Upper lobe of left lung (tissue), 6 donors: Measurements from ENCODE around the gene AKR7A2. TPM values are rescaled to one million over a fixed set of nuclear protein-coding genes. Genes with fewer than 3 reads are reported as not detected.
A peak's percentile ranks its signal among the peaks of the same experiment; 100 is the strongest.

Experiments
- ATAC-seq, 2 donors: fragments of 200-7000 bp; cut with Tn5 transposase; one replicate each; pipeline ENCODE4 v1.9.1; 2022; ENCODE audit warnings: mild to moderate bottlenecking in 2 of 2, moderate library complexity in 2 of 2; ENCODE audit not compliant: low FRiP score in 2 of 2
- DNase-seq, 2 donors: peaks; one replicate each; pipeline ENCODE4 v3.0.0-alpha.2; 2019 to 2020
- H3K27ac ChIP-seq, 4 donors: fragments of 200-600 bp; sonication (generic); one replicate each; pipeline ENCODE4 v1.5.1; 2016 to 2019
- H3K27me3 ChIP-seq, 4 donors: fragments of 200-600 bp; sonication (generic); one replicate each; pipeline ENCODE4 v1.5.1; 2017 to 2019
- H3K36me3 ChIP-seq, 4 donors: fragments of 200-600 bp; sonication (generic); one replicate each; pipeline ENCODE4 v1.5.1; 2016 to 2019
- H3K4me1 ChIP-seq, 4 donors: fragments of 200-600 bp; sonication (generic); one replicate each; pipeline ENCODE4 v1.5.1; 2018 to 2019
- H3K4me3 ChIP-seq, 4 donors: fragments of 200-600 bp; sonication (generic); one replicate each; pipeline ENCODE4 v1.5.1; 2017 to 2019; ENCODE audit warnings: mild to moderate bottlenecking in 2 of 4, moderate library complexity in 1 of 4
- H3K9me3 ChIP-seq, 4 donors: fragments of 200-600 bp; sonication (generic); one replicate each; pipeline ENCODE4 v1.5.1; 2018 to 2019
- CTCF ChIP-seq, 6 experiments: fragments of 450-650 bp in 4 of 6; fragments of 200-600 bp in 2 of 6; sonication (generic) in 2 of 6; IDR thresholded peaks; one replicate each; pipeline ENCODE4 v1.5.1; 2016 to 2019; ENCODE audit warnings: antibody characterized with exemption in 6 of 6
- EP300 ChIP-seq, 4 donors: sonication (generic); formaldehyde crosslinking; IDR thresholded peaks; one replicate each; pipeline ENCODE4 v1.5.1; 2017; ENCODE audit warnings: antibody characterized with exemption in 4 of 4, control low read depth in 2 of 4
- POLR2A ChIP-seq, 4 donors: fragments of 450-650 bp; IDR thresholded peaks; one replicate each; pipeline ENCODE4 v1.5.1; 2016 to 2017; ENCODE audit warnings: antibody characterized with exemption in 4 of 4, mild to moderate bottlenecking in 2 of 4
- POLR2AphosphoS5 ChIP-seq, 2 donors: sonication (generic); formaldehyde crosslinking; IDR thresholded peaks; one replicate each; pipeline ENCODE4 v1.5.1; 2017; ENCODE audit warnings: antibody characterized with exemption in 2 of 2
- WGBS, 2 donors: methylation state at CpG; one replicate each; pipeline ENCODE4 v1.1.5; 2017 to 2018; 5-methylcytosine and 5-hydroxymethylcytosine counted together
- total RNA-seq, 6 donors: library from RNA; depleted of rRNA in 4 of 6; stranded (reverse); fragments of >200 nt in 4 of 6; gene quantifications; one replicate each; pipeline versions ENCODE4 v1.1.0 to v1.2.1, GENCODE V29; 2016 to 2021
- donor health status: DM: no; HTN: no; CAD: no; lungs with moderate emphysema.
- donor health status: DM: no; HTN: yes; CAD: no; lungs with severe emphysema.

AKR7A2 gene
- total RNA-seq, 6 donors from 2014 or later = 25.2 to 66.3 (median 47.6) TPM

GRCh38 chr1:19332832-19333231, 20.9 kb upstream of the AKR7A2 start:
- Histone ChIP-seq H3K4me1 (no peaks in the 10 kb centered on the region), H3K27me3 (no peaks in the 10 kb centered on the region), H3K9me3 (no peaks in the 10 kb centered on the region), H3K36me3 (peaks cover 0 to 37% (median 27%) of the 10 kb centered on the region in 4 donors), H3K27ac (no peak overlapping the region), H3K4me3 (no peak overlapping the region)
- ATAC-seq (no peak), DNase-seq (no peak)
- TF ChIP-seq POLR2AphosphoS5 (IDR thresholded peaks at IDR 0.05) (no peak), EP300 (IDR thresholded peaks at IDR 0.05) (no peak), CTCF (IDR thresholded peaks at IDR 0.05) (no peak), POLR2A (IDR thresholded peaks at IDR 0.05) (no peak)
- 91 to 92% methylated on average over 8 to 12 of the region's 12 CpGs for WGBS, 2 donors

DNA sequence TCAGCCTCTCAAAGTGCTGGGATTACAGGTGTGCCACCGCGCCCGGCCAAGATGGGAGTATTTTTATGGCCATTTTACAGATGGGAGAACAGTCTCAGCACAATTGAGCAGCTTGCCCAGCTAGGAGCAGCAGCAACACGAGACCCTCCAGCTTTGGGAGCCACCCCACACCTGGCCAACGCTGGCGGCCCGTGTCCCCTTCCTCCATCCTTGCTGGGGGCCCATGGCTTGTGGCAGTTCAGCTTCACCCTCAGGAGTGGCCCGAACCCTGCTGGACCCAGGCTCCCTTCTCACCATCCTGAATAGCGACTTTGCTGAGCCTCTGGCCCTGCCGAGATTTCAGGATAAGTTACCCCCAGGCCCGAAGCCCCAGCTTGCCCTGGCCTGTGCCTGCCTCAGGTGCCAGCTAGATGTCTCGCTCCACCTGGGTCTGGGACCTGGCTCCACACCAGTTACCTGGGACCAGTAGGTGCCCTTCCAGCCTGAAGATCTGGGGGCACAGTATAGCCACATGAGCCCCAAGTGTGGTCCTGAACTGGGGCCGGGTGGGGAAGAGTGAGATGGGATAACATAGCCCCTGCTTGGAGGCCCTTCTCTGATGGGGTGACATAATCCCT, 19.4 kb upstream of the AKR7A2 start:
- H3K27ac ChIP-seq = no peak overlapping the region
- no peaks in the 10 kb centered on the region for H3K27me3 ChIP-seq
- H3K9me3 ChIP-seq = no peaks in the 10 kb centered on the region
- H3K4me1 ChIP-seq = no peaks in the 10 kb centered on the region
- DNase-seq (no peak), ATAC-seq (no peak)
- 92 to 93% methylated on average over 7 to 13 of the region's 13 CpGs for WGBS, 2 donors
- H3K36me3 ChIP-seq = peaks cover 0 to 46% (median 35%) of the 10 kb centered on the region in 4 donors
- no peak overlapping the region for H3K4me3 ChIP-seq
- no peak for TF ChIP-seq POLR2AphosphoS5 (IDR thresholded peaks at IDR 0.05)
- TF ChIP-seq POLR2A (IDR thresholded peaks at IDR 0.05) = no peak
- TF ChIP-seq EP300 (IDR thresholded peaks at IDR 0.05) = no peak
- no peak for TF ChIP-seq CTCF (IDR thresholded peaks at IDR 0.05)

GRCh38 chr1:19330449-19331135, 18.6 kb upstream of the AKR7A2 start:
- Histone ChIP-seq H3K27me3 (no peaks in the 10 kb centered on the region), H3K4me3 (no peak overlapping the region), H3K4me1 (no peaks in the 10 kb centered on the region), H3K36me3 (peaks cover 0 to 54% (median 42%) of the 10 kb centered on the region in 4 donors), H3K27ac (no peak overlapping the region), H3K9me3 (no peaks in the 10 kb centered on the region)
- DNase-seq (peak in 1 of 2 donors; percentile 76), ATAC-seq (no peak)
- WGBS, 2 donors = 94 to 97% methylated on average over 11 to 14 of the region's 14 CpGs
- TF ChIP-seq EP300 (IDR thresholded peaks at IDR 0.05) (no peak), POLR2A (IDR thresholded peaks at IDR 0.05) (no peak), POLR2AphosphoS5 (IDR thresholded peaks at IDR 0.05) (no peak), CTCF (IDR thresholded peaks at IDR 0.05) (no peak)

DNA sequence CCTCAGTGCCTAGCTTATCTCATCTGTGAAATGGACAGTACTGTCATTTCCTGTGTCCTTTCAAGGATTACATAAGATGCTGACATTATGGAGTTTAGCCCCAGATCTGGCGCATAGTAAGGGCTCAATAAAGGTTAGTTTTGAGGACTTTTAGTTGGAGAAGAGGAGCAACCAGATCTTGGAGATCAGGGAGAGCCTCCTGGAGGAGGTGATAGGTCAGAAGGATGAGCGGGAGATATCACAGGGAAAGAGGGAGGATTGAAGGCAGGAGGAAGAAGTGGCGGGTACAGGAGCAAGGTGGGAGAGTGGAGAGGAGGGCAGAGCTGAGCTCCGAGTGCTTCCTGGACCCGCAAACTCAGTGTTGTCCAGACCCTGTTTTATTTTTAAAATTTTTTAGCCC, 17.7 kb upstream of the AKR7A2 start:
- no peaks in the 10 kb centered on the region for H3K4me1 ChIP-seq
- H3K9me3 ChIP-seq = no peaks in the 10 kb centered on the region
- TF ChIP-seq POLR2A (IDR thresholded peaks at IDR 0.05) = no peak
- H3K36me3 ChIP-seq = peaks cover 6 to 64% (median 50%) of the 10 kb centered on the region in 4 donors
- no peak for ATAC-seq
- WGBS, 2 donors = 95 to 98% methylated on average over 5 of the region's 5 CpGs
- no peak overlapping the region for H3K27ac ChIP-seq
- H3K4me3 ChIP-seq = no peak overlapping the region
- H3K27me3 ChIP-seq = no peaks in the 10 kb centered on the region
- no peak for DNase-seq

GRCh38 chr1:19329188-19329587, 17.2 kb upstream of the AKR7A2 start:
- H3K4me3 ChIP-seq = no peak overlapping the region
- no peak for DNase-seq
- ATAC-seq = no peak
- no peak overlapping the region for H3K27ac ChIP-seq
- no peaks in the 10 kb centered on the region for H3K27me3 ChIP-seq
- H3K9me3 ChIP-seq = no peaks in the 10 kb centered on the region
- no peaks in the 10 kb centered on the region for H3K4me1 ChIP-seq
- peaks cover 10 to 68% (median 54%) of the 10 kb centered on the region in 4 donors for H3K36me3 ChIP-seq
- 87 to 90% methylated on average over 11 to 13 of the region's 13 CpGs for WGBS, 2 donors
- TF ChIP-seq CTCF (IDR thresholded peaks at IDR 0.05) (no peak), POLR2AphosphoS5 (IDR thresholded peaks at IDR 0.05) (no peak), POLR2A (IDR thresholded peaks at IDR 0.05) (no peak), EP300 (IDR thresholded peaks at IDR 0.05) (no peak)
